Upper lobe of right lung (tissue), 1 donor: ENCODE measurements around the gene PPP2R5C. TPM values are rescaled to one million over a fixed set of nuclear protein-coding genes. Genes with fewer than 3 reads are reported as not detected.

ENCODE experiments used
- ATAC-seq: fragments of 200-7000 bp; cut with Tn5 transposase; one replicate; pipeline ENCODE4 v1.9.1; 2020; ENCODE audit warnings: mild to moderate bottlenecking, moderate library complexity
- DNase-seq: peaks from one replicate; pipeline ENCODE4 v3.0.0-alpha.2; 2020
- H3K27ac ChIP-seq: fragments of 200-600 bp; one replicate; pipeline ENCODE4 v1.8.0; 2022
- H3K27me3 ChIP-seq: fragments of 200-600 bp; one replicate; pipeline ENCODE4 v1.8.0; 2022; ENCODE audit warnings: mild to moderate bottlenecking
- H3K36me3 ChIP-seq: fragments of 200-600 bp; one replicate; pipeline ENCODE4 v1.8.0; 2022
- H3K4me1 ChIP-seq: fragments of 200-600 bp; one replicate; pipeline ENCODE4 v1.8.0; 2022
- H3K4me3 ChIP-seq: fragments of 200-600 bp; one replicate; pipeline ENCODE4 v1.8.0; 2022; ENCODE audit warnings: mild to moderate bottlenecking
- H3K9me3 ChIP-seq: fragments of 200-600 bp; one replicate; pipeline ENCODE4 v1.8.0; 2022
- CTCF ChIP-seq: fragments of 200-600 bp; IDR thresholded peaks from one replicate; pipeline ENCODE4 v1.8.0; 2022; ENCODE audit warnings: antibody characterized with exemption
- intact Hi-C: fragments of 100-400 bp; cut with DNase I; formaldehyde crosslinking; loops from one replicate; pipeline ENCODE4 v1.11.0; 2022
- total RNA-seq: library from RNA; stranded (reverse); fragmentation: NEBNext Ultra II Directional; extraction: Animal tissue kit (Norgen Biotek cat#: 25700); gene quantifications from one replicate; pipeline ENCODE4 v1.2.1, GENCODE V29; 2021
- donor health status: DM: no; HTN: yes; CAD: no; lungs with severe emphysema.

Gene PPP2R5C
- total RNA-seq, 1 donor from 2014 or later = 165 TPM

GRCh38 chr14:101845496-101845895 is 84.0 kb downstream of the PPP2R5C start:
- Histone ChIP-seq H3K4me3 (no peak overlapping the region), H3K36me3 (peaks cover 5% of the 10 kb centered on the region), H3K27ac (no peak overlapping the region), H3K27me3 (no peaks in the 10 kb centered on the region), H3K9me3 (no peaks in the 10 kb centered on the region), H3K4me1 (peaks cover 13% of the 10 kb centered on the region)
- no peak for DNase-seq
- no peak for ATAC-seq
- no peak for TF ChIP-seq CTCF
- intact Hi-C loops = no loop called here

- no peak for DNase-seq
- H3K4me1 ChIP-seq = peaks cover 17% of the 10 kb centered on the region
- intact Hi-C loops = no loop called here
- no peaks in the 10 kb centered on the region for H3K9me3 ChIP-seq
- no peak overlapping the region for H3K27ac ChIP-seq
- no peaks in the 10 kb centered on the region for H3K27me3 ChIP-seq
- H3K36me3 ChIP-seq = peaks cover 5% of the 10 kb centered on the region
- no peak for ATAC-seq
- no peak overlapping the region for H3K4me3 ChIP-seq
- TF ChIP-seq CTCF = no peak
These were observed 84.4 kb downstream of the PPP2R5C start for GRCh38 chr14:101845896-101846295.

- H3K9me3 ChIP-seq = no peaks in the 10 kb centered on the region
- no peak for TF ChIP-seq CTCF
- H3K36me3 ChIP-seq = peaks cover 1% of the 10 kb centered on the region
- no peak overlapping the region for H3K27ac ChIP-seq
- DNase-seq (no peak), ATAC-seq (no peak)
- H3K4me1 ChIP-seq = peaks cover 42% of the 10 kb centered on the region
- H3K4me3 ChIP-seq = no peak overlapping the region
- intact Hi-C loops = no loop called here
- no peaks in the 10 kb centered on the region for H3K27me3 ChIP-seq
These were observed 87.6 kb downstream of the PPP2R5C start for GRCh38 chr14:101849125-101849524.

GRCh38 chr14:101849640-101850039 is 88.1 kb downstream of the PPP2R5C start:
- Histone ChIP-seq H3K4me3 (no peak overlapping the region), H3K27ac (no peak overlapping the region), H3K36me3 (no peaks in the 10 kb centered on the region), H3K27me3 (no peaks in the 10 kb centered on the region), H3K4me1 (peaks cover 42% of the 10 kb centered on the region), H3K9me3 (no peaks in the 10 kb centered on the region)
- DNase-seq = no peak
- no peak for TF ChIP-seq CTCF
- ATAC-seq = no peak
- intact Hi-C loops = no loop called here

- no peak for TF ChIP-seq CTCF
- no peaks in the 10 kb centered on the region for H3K27me3 ChIP-seq
- intact Hi-C loops = no loop called here
- DNase-seq = no peak
- H3K9me3 ChIP-seq = no peaks in the 10 kb centered on the region
- H3K4me1 ChIP-seq = peaks cover 48% of the 10 kb centered on the region
- no peaks in the 10 kb centered on the region for H3K36me3 ChIP-seq
- no peak overlapping the region for H3K4me3 ChIP-seq
- no peak overlapping the region for H3K27ac ChIP-seq
- no peak for ATAC-seq
These were observed 89.7 kb downstream of the PPP2R5C start for GRCh38 chr14:101851183-101851582.

- Histone ChIP-seq H3K27me3 (no peaks in the 10 kb centered on the region), H3K9me3 (no peaks in the 10 kb centered on the region), H3K36me3 (peaks cover under 1% of the 10 kb centered on the region), H3K27ac (no peak overlapping the region), H3K4me3 (no peak overlapping the region), H3K4me1 (peaks cover 51% of the 10 kb centered on the region)
- peak; percentile 63 for ATAC-seq
- DNase-seq = no peak
- intact Hi-C loops = no loop called here
- TF ChIP-seq CTCF = no peak
These were observed 90.4 kb downstream of the PPP2R5C start for GRCh38 chr14:101851736-101852405.
